A204.1 (cell line): ENCODE data around the gene CACNA1C.

Experiments used
- FAIRE-seq: peaks from 2 replicates; lab custom pipeline; 2012; peaks lifted over from hg19 to GRCh38; lab: Jason Lieb, UNC

CACNA1C gene

DNA sequence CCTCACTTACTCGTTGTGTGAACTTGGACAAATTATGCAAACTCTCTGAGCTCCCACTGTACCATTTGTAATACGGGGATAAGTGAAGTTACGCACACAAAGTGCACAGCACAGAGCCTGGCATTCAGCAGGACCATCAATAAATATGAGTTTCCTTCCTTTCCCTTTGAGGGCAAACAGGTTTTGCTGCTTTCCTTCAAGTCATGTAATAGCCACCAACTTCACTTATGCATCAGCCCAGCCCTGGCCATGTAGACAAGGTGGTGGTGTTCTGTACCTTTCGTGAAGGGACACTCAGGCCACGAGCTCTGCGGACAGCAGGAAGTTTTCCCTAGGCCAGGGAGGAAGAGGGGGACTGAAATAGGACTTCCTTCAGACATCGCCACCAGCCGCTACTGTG, 272.7 kb downstream of the CACNA1C start:
- FAIRE-seq, result no peak

DNA sequence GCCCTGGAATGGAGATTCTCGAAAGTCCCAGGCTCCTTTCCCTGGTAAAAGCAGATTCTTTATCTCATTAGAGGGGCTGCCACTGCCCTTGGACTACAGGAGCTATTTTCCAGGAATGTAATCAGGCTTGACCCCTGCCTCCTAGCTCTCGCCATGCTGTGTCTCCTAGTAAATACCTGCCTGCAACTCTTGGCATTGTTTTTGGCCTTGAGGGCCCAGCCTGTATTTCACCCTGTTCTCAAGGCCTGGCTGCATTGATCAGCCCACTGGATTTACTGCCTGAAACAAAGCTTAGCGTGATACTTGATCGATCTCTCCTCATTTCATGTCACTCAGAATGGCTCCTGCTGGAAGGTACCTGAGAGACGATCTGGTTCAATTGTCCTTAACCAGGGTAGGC, 273.7 kb downstream of the CACNA1C start:
- FAIRE-seq, result no peak

DNA sequence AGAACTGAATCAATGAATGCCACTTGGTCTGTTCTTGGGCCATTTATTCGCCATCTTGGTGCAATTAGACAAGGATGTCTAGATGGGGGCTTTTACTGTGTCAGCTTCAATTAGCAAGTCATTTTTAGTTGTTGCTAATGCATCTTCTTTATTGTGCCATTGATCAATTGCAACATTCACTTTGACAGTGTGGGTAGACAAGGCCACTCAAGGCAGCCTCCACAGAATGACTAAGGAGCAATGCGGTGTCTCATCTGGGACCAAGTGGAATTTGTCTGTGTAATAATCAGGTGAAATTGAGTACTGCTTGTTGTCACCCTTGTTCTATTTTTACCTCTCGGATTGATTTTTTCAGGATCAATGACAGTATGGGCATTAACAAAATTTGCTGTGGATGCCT, 275.9 kb downstream of the CACNA1C start:
- FAIRE-seq, result no peak

DNA sequence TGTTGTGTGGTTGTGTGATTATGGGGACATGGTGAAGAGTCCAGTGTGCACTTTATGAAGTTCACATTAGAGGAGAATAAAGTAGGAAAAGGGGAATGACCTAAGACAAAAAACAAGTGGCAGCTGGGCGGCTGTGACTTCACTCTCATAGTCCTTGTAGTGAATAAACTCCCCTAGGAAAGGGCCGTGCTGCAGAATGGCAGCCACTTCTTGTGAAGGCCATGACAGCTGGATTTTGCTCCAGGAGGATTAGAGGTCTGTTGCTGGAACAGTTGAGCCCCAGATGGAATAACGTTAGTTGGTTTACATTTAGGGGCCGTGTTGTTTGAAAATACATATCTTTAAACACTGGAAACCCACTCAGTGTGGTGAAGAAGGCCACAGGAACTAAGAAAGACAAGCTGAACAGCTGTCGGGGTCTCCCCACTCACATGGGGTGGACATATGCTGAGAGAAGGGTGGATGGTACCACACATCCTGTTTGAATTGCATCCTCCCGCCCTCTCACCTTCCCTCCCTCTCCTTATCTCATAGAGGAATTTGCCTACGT, 276.9 kb downstream of the CACNA1C start:
- FAIRE-seq, result no peak

DNA sequence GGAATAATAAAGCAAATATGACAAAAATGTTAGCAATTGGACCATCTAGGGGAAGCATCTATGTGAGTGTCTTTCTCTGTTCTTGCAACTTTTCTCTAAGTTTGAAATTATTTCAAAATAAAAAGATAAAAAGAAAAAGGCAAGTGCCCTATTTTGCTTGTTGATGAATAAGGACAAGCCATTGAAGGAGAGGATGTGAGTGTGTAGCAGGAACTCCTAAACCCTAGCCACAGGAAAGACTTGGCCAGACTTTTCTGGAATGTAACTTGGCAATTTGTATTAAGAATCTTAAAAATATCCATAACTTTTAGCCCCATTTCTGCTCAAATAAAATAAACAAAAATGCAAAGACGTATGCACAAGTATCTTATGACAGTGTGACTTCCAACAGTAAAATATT, 279.4 kb downstream of the CACNA1C start:
- FAIRE-seq, result no peak

DNA sequence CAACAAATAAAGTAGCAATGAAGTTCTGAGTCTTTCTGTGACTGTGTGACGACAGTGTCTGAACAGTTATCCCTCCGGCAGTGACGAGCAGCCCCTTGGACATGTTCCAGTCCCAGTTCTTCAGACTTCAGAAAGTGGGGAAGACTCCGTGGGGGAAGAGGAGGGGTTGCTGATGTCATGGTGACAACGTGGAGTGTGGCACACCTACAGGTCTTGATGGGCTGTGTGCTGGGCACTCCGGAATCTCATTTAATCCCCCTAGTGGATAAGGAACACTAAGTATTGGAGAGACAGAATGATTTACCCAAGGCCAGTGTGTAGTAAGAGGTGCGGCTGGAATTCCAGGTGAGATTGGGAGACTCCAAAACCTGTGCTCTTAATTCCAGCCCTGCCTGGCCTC, 280.2 kb downstream of the CACNA1C start:
- no peak for FAIRE-seq

DNA sequence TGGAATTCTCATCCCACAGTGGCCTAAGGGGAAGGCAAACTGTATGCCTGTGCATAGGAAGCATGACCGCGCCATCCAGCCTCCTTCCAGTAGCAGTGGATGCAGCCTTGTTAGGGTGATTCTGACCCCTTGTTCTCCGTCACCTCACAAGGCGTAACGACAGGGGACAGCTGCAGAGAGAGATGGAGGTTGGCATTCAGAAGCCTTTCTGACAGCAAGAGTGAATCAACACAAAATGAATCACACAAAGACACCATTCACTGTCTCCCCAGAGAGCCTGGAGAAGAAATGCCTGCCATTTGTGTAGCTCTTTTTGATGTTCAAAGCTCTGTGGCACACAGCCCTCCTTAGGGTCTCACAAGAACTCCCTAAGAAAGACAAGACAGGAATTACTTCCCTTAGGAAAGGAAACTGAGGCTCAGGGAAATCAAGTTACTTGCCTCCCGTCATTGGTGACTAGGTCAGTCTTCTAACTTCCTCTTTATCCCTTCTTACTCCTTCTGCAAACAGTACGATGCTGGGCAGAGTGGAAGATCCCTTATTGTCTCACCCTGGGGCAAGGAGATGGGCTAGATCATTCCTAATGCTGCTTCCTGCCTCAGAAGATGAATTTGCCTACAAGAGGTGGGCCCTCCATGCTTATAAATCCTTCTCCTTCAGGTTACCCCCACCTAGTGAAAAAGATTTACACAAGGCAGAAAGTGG, 280.9 kb downstream of the CACNA1C start:
- FAIRE-seq, result no peak

DNA sequence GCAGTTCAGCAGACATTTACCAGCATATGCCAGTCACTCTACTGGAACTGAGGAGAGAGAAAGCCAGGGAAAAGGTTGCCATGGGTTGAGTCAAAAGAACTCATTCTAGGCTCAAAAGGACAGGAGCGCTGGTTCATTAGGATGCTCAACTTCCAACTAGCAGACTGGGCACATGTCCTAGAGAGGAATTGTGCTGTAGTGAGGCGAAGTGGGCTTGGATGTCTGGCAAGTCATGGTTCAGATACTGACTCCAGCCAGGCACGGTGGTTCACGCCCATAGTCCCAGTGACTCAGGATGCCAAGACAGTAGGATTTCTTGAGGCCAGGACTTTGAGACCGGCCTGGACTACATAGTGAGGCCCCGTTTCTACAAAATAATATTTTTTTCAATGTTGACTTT, 281.5 kb downstream of the CACNA1C start:
- no peak for FAIRE-seq

DNA sequence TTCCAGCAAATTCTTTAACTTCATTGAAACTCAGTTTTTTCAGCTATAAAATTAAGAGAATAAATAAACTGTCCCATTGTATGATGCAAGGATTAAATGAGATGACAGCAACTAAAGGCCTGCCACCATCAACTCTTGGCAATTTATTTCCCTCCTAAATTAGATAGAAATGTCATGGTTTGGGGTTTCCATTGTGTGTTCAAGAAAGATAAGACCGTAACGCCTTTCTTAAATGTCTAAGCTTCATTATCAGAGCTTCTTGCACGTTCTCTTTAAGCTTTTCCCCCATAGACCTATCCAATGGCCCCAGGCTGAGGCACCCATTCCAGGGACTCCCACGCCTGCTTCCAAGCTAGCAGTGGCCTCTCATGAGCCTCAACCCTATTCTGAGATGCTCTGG, 281.9 kb downstream of the CACNA1C start:
- no peak for FAIRE-seq

DNA sequence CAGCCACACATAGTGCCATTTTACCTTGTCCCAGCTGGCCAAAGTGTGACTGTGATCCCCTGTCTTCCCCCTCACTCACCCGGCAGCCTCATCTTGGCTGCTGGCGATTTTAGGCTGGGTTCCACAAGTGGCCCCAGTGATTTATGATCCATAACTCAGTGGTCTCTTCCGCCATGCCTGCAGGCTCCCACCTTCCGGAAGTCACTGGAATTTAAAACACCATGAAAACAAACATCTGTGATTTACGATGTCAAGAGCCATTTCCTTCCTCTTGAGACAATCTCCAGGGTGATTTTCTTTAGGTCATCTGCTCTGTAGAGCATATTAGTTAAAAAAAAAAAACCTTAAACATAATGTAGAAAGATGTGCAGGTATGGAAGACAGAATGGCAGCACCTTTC, 282.3 kb downstream of the CACNA1C start:
- no peak for FAIRE-seq

DNA sequence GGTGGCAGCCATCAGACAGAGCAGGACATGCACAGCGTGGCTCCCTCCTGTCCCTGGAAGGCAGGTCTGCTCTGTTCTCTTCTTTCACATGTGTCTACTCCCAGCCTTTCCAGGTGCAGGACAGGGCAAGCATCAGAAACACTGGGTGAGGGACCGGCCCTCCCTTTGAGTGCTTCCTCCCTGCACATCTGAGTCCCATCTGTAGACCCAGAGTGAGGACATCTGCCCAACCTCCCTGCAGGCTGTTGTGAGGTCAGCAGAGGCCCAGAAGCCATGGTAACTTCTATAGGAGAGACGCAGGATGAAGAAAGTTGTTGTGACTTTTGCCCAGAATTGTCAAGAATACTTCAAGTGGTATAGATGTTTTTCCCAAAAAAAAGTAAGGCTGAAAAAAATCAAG, 282.7 kb downstream of the CACNA1C start:
- no peak for FAIRE-seq

DNA sequence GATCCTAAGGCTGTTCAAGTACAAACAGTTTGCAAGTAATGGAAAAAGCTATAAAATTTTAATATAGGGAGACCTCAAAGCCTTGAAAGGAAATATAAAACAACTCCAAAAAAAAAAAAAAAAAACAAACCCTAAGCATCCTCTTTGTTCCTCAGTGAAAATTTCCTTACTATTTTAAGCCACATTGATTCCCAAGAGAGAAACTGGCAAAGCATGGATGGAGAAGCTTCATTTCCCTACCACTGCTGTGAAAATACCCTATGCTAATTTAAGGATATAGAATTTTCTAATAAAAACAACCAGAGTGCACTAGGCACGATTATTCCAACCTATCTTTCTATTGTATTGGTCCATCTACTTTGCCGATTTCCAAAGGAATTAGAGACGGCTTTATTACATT, 283.1 kb downstream of the CACNA1C start:
- no peak for FAIRE-seq

DNA sequence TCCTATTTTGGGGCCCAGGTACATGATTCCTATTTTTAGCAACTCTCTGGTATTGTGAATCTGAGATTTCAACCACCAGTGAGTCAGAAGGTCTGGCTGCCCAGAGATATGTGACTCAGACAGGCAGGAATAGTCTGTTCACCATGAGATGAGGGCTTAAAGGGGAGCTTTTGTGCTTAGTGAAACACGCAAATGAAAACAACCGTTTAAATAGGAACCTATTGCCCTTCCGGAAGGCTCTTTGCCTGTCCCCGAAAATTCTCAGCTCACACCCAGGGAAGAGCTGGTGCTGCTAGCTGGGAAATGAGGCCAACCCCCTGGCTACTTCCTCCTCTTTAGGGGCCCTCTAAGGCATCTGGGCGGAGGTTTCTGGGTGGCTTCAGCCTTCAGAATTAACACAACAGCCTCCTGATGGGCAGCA, 283.6 kb downstream of the CACNA1C start:
- no peak for FAIRE-seq

DNA sequence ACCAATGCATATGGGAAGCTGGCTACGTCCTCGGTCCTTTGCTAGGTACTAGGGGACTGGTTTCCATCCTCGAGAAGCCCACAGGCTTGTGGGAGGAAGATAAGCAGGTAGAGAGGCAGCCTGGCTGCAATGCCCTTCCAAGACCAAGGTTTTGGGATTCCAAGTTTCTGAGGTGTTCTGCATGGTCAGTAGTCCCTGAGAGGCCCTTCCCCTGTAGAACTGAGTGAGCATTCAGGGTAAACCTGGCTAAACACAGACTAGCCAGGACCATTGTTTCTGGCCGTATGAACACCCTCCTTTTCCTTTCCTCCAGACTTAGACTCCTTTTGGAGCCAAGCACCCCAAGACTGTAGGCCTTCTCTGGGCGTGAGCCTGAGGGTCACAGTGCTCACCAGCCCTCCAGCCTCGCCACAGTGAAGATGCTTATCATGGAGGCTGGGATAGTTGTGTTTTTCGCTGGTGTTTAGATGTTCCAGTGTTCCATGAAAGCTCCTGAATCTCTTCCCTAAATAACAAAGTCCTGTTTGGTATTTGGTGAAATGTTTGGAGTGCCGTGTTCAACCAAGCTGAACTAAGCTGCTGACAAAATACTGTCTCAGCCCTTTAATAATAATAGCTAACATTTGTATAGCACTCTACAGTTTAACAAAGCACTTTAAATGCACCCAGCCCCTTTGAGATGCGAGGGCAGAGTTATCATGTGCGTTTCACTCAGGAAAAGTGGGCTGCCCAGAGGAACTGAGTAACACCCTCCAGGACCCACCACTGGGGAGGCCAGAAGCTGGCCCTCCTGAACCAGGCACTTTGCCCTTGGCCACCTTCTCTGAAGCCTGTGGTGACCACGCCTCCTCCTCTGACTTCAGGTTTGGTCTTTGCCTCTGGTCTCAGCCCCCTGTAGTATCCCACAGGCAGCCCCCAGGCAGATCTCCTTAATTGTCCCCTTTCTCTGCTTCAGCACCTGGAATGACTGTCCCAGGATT, 284.5 kb downstream of the CACNA1C start:
- FAIRE-seq, result no peak

DNA sequence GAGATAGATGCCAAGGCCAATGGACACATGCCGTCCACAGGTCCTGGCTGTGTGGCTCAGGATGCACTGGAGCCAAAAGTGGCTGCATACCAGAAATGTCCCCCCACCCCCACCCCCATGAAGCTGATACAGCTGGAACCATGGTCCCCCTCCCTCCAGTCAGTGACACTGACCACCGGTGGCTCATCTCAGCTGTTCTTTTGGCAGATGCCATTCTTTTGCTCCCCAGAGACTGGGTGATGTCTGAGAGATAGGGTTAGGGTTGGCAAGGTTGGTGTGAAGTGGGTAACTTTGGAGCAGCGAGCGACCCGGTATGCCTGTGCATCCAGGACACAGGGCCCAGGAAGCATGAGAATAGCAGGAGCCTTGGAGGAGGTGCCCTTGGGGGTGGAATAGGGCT, 285.6 kb downstream of the CACNA1C start:
- FAIRE-seq, result no peak

DNA sequence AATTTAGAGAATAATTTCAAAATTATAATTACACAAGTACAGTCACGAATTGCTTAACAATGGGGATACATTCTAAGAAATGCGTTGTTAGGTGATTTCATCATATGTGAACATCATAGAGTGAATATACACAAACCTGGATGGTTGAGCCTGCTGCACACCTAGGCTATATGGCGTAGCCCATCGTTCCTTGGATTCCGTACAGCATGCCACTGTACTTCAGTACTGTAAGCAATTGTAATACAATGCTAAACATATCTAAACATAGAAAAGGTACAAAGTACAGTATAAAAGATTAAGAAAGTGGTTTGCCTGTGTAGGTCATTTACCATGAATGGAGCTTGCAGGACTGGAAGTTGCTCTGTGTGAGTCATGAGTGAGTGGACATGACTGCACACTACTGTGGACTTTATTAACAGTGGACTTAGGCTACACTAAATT, 286.2 kb downstream of the CACNA1C start:
- no peak for FAIRE-seq

DNA sequence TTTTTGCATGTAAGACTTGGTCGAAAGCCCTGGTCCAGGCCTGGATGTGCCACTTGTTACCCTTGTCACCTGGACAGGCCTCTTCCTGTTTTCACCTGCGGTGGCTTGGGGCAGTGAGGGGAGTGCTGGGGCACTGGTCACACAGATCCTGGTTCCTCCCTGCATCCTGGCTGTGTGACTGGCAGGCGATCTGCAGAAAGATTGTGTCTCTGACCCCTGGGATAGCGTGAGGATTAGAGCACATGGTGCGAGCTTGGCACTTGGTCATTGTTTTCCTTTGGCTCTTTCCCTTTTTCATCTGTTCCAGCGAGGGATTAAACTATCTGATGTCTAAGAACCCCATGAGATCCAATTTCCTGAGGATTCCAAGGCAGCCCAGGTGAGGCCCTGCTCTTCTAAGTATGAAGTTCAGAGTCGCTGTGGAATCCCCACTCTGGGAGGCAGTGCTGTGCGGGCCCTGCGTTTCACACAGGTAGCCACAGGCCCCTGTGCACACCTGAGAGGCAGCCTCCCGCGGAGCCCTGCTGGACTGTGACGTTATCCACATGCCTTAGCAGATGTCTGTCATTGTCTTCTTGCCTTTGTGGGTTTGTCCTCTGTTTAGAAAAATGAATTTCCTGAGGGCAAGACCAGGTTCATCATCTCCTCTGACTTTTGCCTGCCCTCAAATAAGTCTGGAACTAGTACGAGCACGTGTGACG, 288.4 kb downstream of the CACNA1C start:
- no peak for FAIRE-seq

DNA sequence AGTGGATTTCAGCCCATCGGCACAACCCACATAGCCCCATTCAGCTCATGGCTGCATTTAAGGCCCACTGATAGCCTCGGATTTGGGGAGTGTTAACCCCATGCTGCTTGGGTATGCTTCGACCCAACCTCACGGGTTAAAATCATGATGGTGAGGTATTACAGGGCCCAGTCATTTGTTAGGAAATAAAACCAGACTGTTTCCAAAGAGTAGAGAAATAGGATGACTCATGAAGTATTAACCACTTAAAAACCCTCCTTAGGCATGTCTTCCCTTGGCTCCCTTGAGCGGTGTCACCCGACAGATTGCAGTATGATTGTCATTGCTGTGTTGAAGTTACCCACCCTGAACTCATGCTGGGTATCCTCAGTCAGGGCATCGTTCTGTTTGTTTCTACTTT, 289.1 kb downstream of the CACNA1C start:
- no peak for FAIRE-seq

DNA sequence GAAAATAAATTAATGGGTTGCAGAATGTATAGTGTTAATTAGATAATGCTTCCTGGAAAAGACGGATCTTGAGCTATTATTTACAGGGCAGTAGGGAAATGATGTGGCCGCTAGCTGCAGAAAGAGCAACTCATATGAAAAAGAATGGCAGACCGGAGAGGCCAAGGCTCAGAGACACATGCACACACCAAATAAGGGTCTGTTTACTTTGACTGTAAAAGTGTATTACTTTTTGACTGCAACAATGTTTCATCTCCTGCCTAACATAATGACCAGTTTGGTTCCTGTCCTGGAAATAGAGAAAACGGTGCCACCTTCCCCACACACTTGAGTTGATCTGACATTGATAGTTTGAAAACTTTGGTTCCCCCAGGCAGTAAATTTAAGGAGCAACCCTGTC, 290.9 kb downstream of the CACNA1C start:
- no peak for FAIRE-seq

DNA sequence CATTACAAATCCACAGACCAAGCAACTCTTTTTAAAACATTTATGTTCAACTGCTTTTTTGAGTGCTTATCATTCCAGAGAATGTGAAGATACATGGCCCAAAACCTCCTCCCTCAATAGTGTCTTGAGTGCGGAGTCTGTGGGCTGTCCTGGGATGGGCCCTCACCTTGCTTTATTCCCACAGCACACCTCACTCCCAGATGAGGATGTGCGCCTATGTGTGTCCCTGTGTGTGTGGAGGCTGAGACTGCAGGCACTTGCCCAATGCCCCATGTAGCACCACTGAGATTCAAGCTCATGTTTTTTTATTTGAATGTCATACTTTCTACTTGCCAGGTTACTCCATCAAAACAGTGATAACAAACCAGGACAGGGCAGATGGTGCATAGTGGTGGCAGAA, 291.7 kb downstream of the CACNA1C start:
- no peak for FAIRE-seq

DNA sequence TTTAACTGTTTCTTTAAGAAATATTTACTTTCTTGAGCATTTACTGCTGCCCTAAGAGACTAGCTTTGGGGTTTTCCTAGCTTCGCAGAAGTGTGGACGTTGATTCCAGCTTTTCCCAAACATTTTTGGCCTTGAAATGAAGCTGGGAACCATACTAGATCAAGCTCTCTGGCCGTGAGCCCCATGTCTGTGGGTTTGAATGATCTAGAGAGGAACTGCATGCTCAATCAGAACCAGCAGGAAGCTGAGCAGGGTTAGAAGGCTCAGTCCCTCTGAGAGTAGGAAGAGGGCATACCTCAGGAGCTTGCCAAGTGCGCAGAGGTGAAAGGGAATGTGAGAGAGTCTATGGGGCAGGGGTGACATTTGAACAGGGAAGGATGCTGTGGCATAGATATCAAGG, 292.1 kb downstream of the CACNA1C start:
- FAIRE-seq, result no peak

DNA sequence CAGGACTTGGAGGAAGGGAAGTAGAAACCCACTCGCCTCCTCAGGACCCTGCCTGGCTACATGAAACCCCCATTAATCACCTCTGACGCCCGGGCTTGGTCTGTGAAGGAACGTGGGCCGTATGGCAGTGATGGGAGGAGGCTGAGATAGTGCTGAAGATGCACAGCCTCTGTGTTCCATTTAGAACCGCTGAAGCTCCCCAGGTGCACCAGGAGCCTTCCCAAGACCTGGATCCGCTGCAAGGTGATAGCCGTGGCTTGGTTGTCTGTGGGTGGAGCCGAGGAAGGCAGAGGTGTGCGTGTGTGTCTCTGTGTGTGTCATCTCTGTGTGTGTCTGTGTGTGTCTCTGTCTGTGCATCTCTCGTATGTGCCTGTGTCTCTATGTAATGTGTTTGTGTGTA, 293.1 kb downstream of the CACNA1C start:
- no peak for FAIRE-seq

DNA sequence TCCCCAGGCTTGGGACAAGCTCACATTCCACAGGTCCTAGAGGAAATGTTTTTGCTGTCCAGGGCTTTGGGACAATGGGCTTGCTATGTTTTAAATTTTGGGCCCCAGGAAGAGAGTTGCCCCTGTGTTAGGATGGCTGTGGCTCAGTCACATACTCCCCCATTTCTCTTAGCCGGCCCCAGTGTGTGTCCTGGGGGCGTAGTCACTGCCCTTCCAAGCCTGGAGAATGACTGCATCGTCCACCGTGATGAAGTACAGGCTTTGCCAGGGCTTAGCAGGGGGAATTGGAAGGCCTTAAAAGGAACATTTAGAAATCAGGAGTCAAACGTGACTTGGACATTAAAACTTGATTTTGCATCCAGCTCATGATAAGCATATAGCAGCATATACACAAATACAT, 293.6 kb downstream of the CACNA1C start:
- no peak for FAIRE-seq
